ENCODE measurements around the gene CCDC102B.

DNA sequence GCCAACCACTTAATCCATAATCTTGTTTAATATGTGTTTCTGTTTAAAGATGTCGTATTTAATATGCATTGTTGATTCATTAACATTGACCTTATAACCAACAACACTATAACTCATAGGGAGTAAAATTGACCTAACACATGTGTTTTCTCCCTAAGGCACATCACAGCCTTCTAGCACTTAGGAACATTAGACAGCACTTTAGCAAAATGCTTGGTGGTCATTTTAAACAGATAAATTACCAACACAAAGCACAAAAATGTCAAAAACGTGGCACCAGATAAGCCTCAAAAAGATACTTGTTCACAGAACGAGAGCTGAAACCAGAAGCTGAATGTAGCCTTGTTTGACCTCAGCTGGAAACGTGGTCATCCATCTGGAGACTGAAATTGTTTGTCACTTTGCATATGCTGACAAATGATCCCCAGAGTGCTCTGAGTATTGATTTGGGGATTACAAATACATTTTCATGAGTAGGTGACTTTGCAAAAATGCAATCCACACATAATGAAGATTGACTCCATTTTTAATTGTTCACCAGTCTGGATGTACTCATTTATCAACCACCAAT lies 139.2 kb downstream of the CCDC102B start:
- TF ChIP-seq TAF1 (IDR thresholded peaks at IDR 0.05; ENCODE audit: borderline replicate concordance, low read depth, low read length) (no peak), POLR2AphosphoS5 (IDR thresholded peaks at IDR 0.05; ENCODE audit: low read depth, low read length) (no peak), POLR2A (IDR thresholded peaks at IDR 0.05; ENCODE audit: low read depth, low read length) (no peak)

Measured in GM12892 (cell line).